H1 (cell line): ENCODE measurements around the gene RABL6. TPM values are rescaled to one million over a fixed set of nuclear protein-coding genes. Genes with fewer than 3 reads are reported as not detected.

Source experiments
- BACH1 ChIP-seq: IDR thresholded peaks from 2 replicates; pipeline ENCODE4 v1.6.1; 2012; ENCODE audit warnings: low read length, improper control_type of control experiment
- BCL11A ChIP-seq, 2 experiments: IDR thresholded peaks; one replicate each; pipeline ENCODE4 v1.6.1; 2011; ENCODE audit warnings: low read depth in 2 of 2, low read length in 2 of 2, mild to moderate bottlenecking in 2 of 2
- BRCA1 ChIP-seq: IDR thresholded peaks from 2 replicates; pipeline ENCODE4 v1.6.1; 2012; ENCODE audit warnings: low read depth, low read length, improper control_type of control experiment
- CBX8 ChIP-seq: fragments of 300-800, 300-1000 bp; sonication (generic); IDR thresholded peaks from 2 replicates; pipeline ENCODE4 v1.7.1; 2016; ENCODE audit warnings: low read depth, low read length, borderline replicate concordance
- CREB1 ChIP-seq: IDR thresholded peaks from 2 replicates; pipeline ENCODE4 v1.6.1; 2012; ENCODE audit warnings: inconsistent platforms
- CTBP2 ChIP-seq: IDR thresholded peaks from 2 replicates; pipeline ENCODE4 v1.7.0; 2011; ENCODE audit warnings: borderline replicate concordance, mild to moderate bottlenecking, moderate library complexity, mixed read lengths, low read length; ENCODE audit not compliant: insufficient read depth, insufficient read length
- EP300 ChIP-seq, 2 experiments: IDR thresholded peaks; 1 replicate in 1 of 2; 2 replicates in 1 of 2; pipeline ENCODE4 v1.6.1; 2011 to 2012; ENCODE audit warnings: low read depth in 2 of 2, low read length in 2 of 2, mild to moderate bottlenecking in 2 of 2, borderline replicate concordance in 1 of 2, inconsistent platforms in 1 of 2, moderate library complexity in 1 of 2
- GABPA ChIP-seq: IDR thresholded peaks from 2 replicates; pipeline ENCODE4 v1.6.1; 2011; ENCODE audit warnings: mild to moderate bottlenecking, low read length, moderate library complexity, borderline replicate concordance; ENCODE audit not compliant: insufficient read depth
- KDM5A ChIP-seq: fragments of 200-600 bp; IDR thresholded peaks from 2 replicates; pipeline ENCODE4 v1.7.1; 2012; ENCODE audit warnings: mild to moderate bottlenecking, low read length, inconsistent platforms, mixed read lengths
- PHF8 ChIP-seq: fragments of 200-600 bp; sonication (generic); conservative IDR thresholded peaks from 2 replicates; pipeline ENCODE4 v1.7.1; 2012; ENCODE audit warnings: low read depth, mild to moderate bottlenecking, inconsistent platforms, low read length, moderate library complexity
- POLR2A ChIP-seq, 2 experiments: IDR thresholded peaks; 1 replicate in 1 of 2; 2 replicates in 1 of 2; pipeline ENCODE4 v1.6.1; 2011; ENCODE audit warnings: low read depth in 2 of 2, low read length in 2 of 2, mild to moderate bottlenecking in 2 of 2; ENCODE audit errors: control extremely low read depth in 1 of 2
- POLR2AphosphoS5 ChIP-seq: IDR thresholded peaks from 2 replicates; pipeline ENCODE4 v1.6.1; 2011; ENCODE audit warnings: low read depth, low read length
- POU5F1 ChIP-seq: IDR thresholded peaks from 2 replicates; pipeline ENCODE4 v1.6.1; 2011; ENCODE audit warnings: low read depth, mild to moderate bottlenecking, low read length, moderate library complexity
- RAD21 ChIP-seq, 2 experiments: IDR thresholded peaks in 1 of 2; conservative IDR thresholded peaks in 1 of 2; 2 replicates each; pipeline ENCODE4 v1.6.1; 2011; ENCODE audit warnings: low read depth in 2 of 2, low read length in 2 of 2, improper control_type of control experiment in 1 of 2, inconsistent platforms in 1 of 2, mild to moderate bottlenecking in 1 of 2, moderate library complexity in 1 of 2
- RFX5 ChIP-seq: IDR thresholded peaks from 2 replicates; pipeline ENCODE4 v1.6.1; 2011; ENCODE audit warnings: low read depth, low read length, improper control_type of control experiment, borderline replicate concordance
- SP2 ChIP-seq: IDR thresholded peaks from 2 replicates; pipeline ENCODE4 v1.6.1; 2012; ENCODE audit warnings: mild to moderate bottlenecking, low read length, inconsistent platforms
- SRF ChIP-seq: IDR thresholded peaks from 2 replicates; pipeline ENCODE4 v1.6.1; 2011; ENCODE audit warnings: mild to moderate bottlenecking, low read depth, low read length, moderate library complexity
- TAF1 ChIP-seq: IDR thresholded peaks from 2 replicates; pipeline ENCODE4 v1.6.1; 2011; ENCODE audit warnings: mild to moderate bottlenecking, low read depth, low read length
- TBP ChIP-seq: IDR thresholded peaks from 2 replicates; pipeline ENCODE4 v1.6.1; 2011; ENCODE audit warnings: low read depth, low read length, improper control_type of control experiment
- USF2 ChIP-seq: IDR thresholded peaks from 2 replicates; pipeline ENCODE4 v1.6.1; 2011; ENCODE audit warnings: low read length, improper control_type of control experiment
- polyA plus RNA-seq, 7 experiments: library from polyadenylated mRNA; depleted of rRNA in 3 of 7; stranded (reverse) in 5 of 7; unstranded in 2 of 7; fragments of >200 nt in 5 of 7; fragments of 200-250 nt in 2 of 7; gene quantifications; 1 replicate in 5 of 7; 2 replicates in 1 of 7; 4 replicates in 1 of 7; pipeline versions ENCODE4 v1.2.1 to v1.2.3, GENCODE V29; 2011 to 2013; ENCODE audit warnings: missing spikeins in 2 of 7, mixed read lengths in 2 of 7
- total RNA-seq: library from RNA; stranded (reverse); fragmentation: NEBNext Ultra II Directional; extraction: Animal tissue kit (Norgen Biotek cat#: 25700); gene quantifications from 2 replicates; pipeline ENCODE4 v1.2.1, GENCODE V29; 2021
- TF ChIP-seq, protein P1 (sequence below): IDR thresholded peaks from 2 replicates; pipeline ENCODE4 v1.6.1; 2012; ENCODE audit warnings: inconsistent platforms

Gene RABL6
- total and polyA plus RNA-seq, 2 of the 8 experiments (the other 6 are each of a cell fraction or from before 2014, with no cell fraction given) = 70.1 to 130 TPM

DNA sequence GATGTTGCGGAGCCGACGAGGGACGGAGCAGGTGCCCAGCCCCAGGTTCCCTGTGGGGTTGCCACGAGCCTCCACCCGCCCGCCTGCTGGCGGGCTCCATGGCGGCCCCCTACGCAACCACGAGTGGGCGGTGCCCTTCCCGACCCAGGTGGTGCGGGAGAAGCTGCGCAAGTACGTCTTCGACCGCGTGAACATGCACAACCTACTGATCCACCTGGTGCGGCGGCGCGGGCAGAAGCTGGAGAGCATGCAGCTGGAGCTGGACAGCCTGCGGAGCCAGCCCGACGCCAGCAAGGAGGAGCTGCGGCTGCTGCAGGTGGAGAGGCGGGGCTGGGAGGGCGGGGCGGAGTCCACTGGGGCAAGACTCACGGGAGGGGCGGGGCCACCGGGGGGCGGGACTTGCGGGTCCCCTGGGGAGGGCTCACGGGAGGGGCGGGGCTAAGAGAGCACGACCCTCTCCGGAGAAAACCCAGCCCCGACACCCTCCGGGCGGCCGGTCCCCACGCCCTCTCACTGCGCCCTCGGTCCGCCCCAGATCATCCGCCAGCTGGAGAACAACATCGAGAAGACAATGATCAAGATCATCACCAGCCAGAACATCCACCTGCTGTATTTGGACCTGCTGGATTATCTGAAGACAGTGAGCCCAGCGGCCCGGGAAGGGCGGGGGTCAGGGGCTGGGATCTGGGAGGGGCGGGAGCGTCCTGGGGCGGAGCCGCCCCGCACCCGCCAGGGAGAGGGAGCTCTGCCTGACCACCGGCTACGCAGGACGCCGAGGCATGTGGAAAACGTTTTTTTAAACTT lies 7.7 kb upstream of the RABL6 start (continued):
- TF ChIP-seq CREB1 = no peak
- TF ChIP-seq SRF = no peak
- no peak for TF ChIP-seq RAD21 (IDR thresholded peaks at IDR 0.05 in 1 of 2, conservative IDR thresholded peaks at IDR 0.05 in 1 of 2; ENCODE audit: low read depth in 2 of 2, low read length in 2 of 2)
- no peak for TF ChIP-seq BRCA1
- TF ChIP-seq, protein P1, sequence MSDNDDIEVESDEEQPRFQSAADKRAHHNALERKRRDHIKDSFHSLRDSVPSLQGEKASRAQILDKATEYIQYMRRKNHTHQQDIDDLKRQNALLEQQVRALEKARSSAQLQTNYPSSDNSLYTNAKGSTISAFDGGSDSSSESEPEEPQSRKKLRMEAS = peak; percentile 92
- no peak; the same call in 1 of the 2 replicates for TF ChIP-seq POLR2AphosphoS5
- TF ChIP-seq RFX5 = no peak
- no peak for TF ChIP-seq EP300 (IDR thresholded peaks at IDR 0.05; ENCODE audit: borderline replicate concordance in 1 of 2, low read depth in 2 of 2, low read length in 2 of 2)
- no peak for TF ChIP-seq CTBP2
- no peak for TF ChIP-seq CBX8
- peak in 1 of 2 experiments; percentile 28; a peak in 1 of 3 replicates for TF ChIP-seq POLR2A (IDR thresholded peaks at IDR 0.05; ENCODE audit: control extremely low read depth in 1 of 2, low read depth in 2 of 2, low read length in 2 of 2)
- TF ChIP-seq PHF8 = no peak
- no peak for TF ChIP-seq KDM5A
- TF ChIP-seq BACH1 = no peak
- TF ChIP-seq BCL11A (IDR thresholded peaks at IDR 0.05; ENCODE audit: low read depth in 2 of 2, low read length in 2 of 2) = no peak
- no peak for TF ChIP-seq POU5F1
- TF ChIP-seq TAF1 = no peak
- TF ChIP-seq USF2 = no peak
- no peak for TF ChIP-seq TBP
- no peak for TF ChIP-seq SP2
- TF ChIP-seq GABPA = no peak; the same call in 1 of the 2 replicates
- TF ChIP-seq, all 59 proteins: peak for 7
